Frontal cortex (tissue), 4 donors: ENCODE data around the gene CALML5. TPM values are rescaled to one million over a fixed set of nuclear protein-coding genes. Genes with fewer than 3 reads are reported as not detected.
"Not testable (repeated sequence)": the region's sequence is repeated elsewhere in the genome, so short reads cannot be mapped to it uniquely, and the experiment has no call there.

ENCODE experiments used
- DNase-seq, 2 donors: peaks; one replicate each; pipeline ENCODE4 v3.0.0; 2012; ENCODE audit warnings: low spot score in 2 of 2
- FAIRE-seq: peaks from 2 replicates; lab custom pipeline; 2012; peaks lifted over from hg19 to GRCh38; lab: Jason Lieb, UNC
- total RNA-seq: library from RNA; depleted of rRNA; stranded (reverse); fragments of >200 nt; gene quantifications from one replicate; pipeline ENCODE4 v1.2.3, GENCODE V29; 2014
- donor health status: control.
- donor health status: control.
- donor health status: control.

CALML5 gene
- total RNA-seq, 1 donor from 2014 or later: not detected

- FAIRE-seq (no peak), DNase-seq (no peak)
These were observed 9.3 kb downstream of the CALML5 start for GRCh38 chr10:5490032-5490431.

DNA sequence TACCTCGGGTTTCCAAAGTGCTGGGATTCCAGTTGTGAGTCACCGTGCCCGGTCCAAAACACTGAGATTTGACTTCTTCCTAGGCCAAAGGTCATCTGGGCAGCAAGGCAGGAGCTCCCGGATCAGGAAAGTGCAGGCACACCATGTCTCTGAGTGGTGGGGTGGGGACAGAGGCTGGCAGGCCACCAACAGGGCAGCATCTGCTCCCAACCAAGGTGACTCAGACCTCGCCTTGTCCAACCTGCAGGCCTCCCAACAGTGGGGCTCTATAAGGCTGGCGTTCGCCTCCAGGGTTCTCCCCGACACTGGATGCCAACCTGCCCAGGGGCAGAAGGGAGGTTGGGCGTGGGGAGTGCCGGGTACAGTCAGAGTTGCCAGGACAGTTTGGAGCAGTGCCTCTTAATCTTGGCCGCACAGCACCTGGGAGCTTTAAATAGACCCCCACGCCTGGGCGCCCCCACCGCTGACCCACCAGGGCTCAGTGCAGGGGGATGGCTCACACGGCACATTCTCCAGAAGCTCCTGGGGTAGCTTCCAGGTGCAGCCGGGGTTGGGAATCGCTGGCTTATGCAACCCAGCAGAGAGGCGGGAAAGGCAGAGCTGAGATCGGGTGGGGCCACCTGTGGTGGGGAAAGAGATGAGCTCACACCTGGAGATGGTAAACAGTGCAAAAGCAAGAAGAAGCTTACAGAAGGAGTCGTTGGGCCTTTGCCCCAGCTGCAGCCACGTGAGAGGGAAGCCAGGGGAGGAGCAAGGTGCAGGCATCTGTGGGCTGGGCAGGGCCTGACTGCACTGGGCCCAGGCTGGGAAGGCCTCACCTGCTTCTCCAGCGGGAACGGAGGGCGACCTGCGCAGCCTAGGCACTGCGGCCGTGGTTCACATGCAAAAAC, 10.9 kb downstream of the CALML5 start:
- no peak for FAIRE-seq
- DNase-seq: no peak

DNA sequence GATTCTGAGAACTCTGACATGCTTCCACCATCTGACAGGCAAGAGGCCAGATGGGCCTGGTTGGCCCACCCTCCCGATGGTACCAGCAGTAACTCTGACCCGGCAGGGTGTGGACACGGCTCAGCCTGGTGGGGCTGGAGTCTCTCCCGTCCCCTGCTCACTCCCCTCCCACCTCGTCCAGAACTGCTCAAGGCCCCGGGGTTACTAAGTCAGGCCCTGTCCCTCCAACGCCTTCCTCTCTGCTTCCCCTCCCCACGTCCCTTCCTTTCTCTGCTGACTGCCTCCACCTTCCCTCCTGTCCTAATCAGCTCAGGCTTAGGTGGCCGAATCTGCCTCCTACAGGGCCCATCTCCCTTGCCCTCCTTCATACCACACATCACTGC, 12.5 kb downstream of the CALML5 start:
- no peak for FAIRE-seq
- no peak for DNase-seq

GRCh38 chr10:5485948-5486852, 13.2 kb downstream of the CALML5 start:
- no peak for FAIRE-seq

GRCh38 chr10:5485290-5485689, 14.1 kb downstream of the CALML5 start:
- FAIRE-seq: no peak
- no peak for DNase-seq

More at GRCh38 chr10:5485948-5486852, 13.2 kb downstream of the CALML5 start:
- no peak for DNase-seq

DNA sequence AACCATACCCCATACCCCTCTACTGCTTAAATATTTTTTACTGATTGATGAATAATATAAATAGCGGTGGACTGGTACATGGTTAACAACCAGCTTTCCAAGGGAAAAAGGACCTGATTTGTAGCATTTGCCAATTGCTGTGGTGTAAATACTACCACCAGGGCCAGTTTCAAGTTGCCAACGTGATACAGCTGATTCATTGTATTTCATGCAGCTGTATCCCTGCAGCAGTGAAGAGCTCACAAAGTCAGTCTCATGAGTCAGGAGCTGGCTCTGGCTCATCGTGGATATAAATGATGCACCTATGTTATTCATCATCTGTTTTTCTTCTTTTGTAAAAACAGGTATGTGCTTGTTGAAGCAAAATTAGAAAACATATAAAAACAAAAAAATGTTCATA, 15.2 kb downstream of the CALML5 start:
- DNase-seq (no peak), FAIRE-seq (no peak)

GRCh38 chr10:5482016-5482415, 17.4 kb downstream of the CALML5 start:
- FAIRE-seq: no peak
- no peak for DNase-seq

DNA sequence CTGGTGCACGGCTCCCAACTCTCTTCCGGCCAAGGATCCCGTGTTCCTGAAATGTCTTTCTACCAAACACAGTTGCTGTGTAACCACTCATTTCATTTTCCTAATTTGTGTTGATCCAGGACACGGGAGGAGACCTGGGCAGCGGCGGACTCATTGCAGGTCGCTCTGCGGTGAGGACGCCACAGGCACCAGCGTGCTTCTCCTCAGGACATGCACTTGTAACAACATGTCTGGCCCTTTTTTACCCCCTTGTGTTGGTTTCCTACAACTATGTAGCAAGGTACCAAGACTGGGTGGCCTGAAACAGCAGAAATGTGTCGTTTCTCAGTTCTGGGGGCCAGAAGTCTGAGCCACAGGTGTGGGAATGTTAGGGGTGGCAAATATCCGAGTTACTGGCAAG, 18.2 kb downstream of the CALML5 start:
- DNase-seq: no peak

DNA sequence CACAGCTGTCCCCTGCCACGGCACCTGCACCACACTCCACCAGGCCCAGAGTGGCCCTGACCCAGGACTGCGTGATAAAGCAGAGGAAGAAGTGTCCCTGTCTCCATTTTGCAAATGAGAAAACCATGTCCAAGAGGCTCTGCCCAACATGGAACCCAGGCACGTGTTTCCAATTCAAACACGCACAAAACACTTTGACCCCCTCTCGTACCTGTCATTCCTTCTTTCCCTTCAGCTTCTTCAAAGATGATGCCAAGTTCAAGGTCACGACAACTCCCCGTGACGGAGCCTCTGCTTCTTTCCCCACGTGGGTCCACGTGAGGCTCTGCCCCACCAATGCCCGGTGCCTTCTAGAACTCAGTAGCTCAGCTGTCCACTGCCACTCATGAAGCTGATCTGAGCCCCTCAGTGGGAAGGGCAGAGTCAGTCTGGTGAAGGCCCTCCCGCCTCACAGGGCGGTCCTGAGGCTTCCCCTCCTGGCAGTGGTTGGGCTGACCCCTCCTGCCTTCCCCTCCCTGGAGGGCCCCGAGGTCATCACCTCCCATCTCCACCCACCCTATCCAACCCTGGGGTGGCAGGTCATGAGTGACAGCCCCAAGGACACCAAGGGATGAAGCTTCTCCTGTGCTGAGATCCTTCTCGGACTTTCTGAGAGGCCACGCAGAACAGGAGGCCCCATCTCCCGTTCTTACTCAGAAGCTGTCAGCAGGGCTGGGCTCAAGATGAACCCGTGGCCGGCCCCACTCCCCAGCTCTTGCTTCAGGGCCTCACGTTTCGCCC, 19.0 kb downstream of the CALML5 start:
- FAIRE-seq: no peak
- DNase-seq: no peak

More for the DNA sequence above, 18.2 kb downstream of the CALML5 start:
- no peak for FAIRE-seq

DNA sequence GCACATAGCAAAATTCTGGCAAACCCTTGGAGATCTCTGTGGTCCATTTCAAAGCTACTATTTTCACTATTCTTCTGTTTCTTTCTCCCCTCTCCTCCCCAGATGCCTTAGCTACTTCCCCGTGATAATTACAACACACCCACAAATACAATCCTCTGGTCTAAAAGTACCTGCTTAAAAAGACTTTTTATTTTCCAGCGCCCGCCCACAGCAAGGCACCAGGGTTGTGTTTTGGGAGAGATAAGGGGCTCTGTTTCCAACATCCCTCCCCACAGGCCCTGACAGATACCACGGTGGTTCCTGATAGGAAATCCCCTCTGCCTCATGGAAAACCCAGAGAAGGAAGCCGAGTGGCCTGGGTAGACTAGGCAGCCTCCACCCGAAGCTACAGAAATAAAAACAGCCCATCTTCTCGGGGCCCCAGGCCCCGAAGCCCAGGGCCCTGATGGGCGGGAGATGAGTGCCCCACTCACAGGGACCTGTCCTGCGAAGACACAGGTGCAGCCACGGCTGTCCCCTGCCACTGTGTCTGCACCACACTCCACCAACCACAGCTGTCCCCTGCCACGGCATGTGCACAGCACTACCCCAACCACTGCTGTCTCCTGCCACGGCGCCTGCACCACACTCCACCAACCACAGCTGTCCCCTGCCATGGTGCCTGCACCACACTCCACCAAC, 19.7 kb downstream of the CALML5 start:
- DNase-seq (no peak), FAIRE-seq (no peak)

DNA sequence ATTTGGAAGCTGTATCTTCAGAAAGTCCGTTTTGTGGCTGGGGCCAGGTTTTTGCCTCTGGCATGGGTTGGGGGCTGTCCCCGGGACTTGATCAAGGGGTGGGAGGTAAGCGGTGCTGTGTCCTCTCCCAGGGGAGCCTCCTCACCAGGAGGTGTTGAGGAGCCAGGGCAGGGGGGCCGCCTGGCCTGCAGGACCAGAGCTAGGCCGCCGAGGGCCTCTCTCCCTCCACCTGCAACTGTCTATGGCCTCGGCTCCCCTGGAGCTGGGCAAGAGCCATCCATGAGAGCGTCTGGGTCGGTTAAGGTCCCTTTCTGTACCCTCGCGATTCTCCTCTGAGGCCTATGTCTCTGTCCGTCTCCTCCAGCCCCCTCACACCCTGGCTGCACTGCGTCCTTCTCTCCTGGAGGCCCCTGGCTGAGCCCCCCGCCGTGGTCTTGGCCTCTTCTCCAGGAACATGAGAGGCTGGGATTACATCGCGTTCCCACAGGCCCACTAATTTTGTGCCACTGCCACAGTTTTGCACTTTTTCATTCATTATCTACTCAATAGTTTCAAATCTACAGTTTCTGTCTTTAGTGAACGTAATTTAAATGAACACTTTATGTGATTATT, 20.6 kb downstream of the CALML5 start:
- no peak for FAIRE-seq

DNA sequence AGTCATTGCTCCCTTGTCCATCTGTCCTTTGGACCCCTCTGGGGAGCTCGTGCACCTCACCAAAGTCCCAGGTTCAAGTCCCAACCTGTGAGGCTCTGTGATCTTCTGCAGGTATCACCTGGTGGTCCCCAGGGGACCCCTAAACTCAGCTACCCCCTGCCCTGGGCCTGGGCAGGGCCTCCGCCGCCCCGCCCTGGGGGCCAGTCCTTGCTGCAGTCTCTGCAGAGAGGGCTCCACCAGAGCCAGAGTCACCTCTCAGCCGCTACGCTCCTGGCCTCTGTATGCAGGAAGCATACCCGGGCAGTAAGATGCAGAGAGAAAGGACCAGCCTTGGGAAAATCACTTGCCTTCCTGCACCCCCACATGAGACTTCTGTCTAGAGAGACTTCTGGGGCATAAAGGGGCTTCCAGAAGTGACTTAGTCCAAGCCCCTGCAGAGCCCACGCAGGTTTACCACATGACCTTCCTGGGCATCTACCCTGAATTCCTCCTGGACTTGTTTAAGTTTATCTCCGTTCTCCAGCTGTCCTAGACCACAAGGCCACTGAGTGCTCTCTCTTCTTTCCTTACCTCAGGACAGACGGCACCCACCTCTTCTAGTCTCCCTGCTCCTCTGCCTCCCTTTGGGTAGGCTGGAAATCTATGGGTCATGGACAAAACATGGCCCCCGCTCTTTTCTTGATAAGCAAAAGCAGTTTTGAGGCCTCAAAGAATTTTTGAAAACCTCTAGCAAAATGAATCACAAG, 21.2 kb downstream of the CALML5 start:
- no peak for FAIRE-seq

More for the DNA sequence above, 20.6 kb downstream of the CALML5 start:
- no peak for DNase-seq

GRCh38 chr10:5476918-5477525, 22.3 kb downstream of the CALML5 start:
- no peak for FAIRE-seq

More for the DNA sequence above, 21.2 kb downstream of the CALML5 start:
- no peak for DNase-seq

DNA sequence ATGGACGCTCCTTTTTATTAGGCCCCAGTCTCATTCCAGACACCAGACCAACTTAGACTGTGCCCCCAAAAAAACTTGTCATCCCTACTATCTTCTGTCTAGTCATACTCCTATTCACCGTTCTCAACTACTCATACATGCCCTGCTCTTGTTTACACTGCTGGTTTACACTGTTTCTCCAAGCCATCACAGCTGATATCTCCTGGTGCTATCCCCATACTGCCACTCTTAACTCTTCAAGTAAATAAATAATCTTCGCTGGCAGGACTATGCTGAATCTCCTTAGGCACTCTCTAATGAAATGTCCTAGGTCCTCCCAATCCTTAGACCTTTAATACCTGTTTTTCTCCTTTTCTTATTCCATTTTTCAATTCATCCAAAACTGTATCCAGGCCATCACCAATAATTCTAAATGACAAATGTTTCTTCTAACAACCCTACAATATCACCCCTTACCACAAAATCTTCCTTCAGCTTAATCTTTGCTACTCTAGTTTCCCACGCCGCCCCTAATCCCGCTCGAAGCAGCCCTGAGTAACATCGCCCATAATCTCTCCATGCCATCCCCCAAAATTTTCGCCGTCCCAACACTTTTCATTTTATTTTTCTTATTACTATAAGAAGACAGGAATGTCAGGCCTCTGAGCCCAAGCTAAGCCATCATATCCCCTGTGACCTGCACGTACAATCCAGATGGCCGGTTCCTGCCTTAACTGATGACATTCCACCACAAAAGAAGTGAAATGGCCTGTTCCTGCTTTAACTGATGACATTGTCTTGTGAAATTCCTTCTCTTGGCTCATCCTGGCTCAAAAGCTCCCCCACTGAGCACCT, 23.2 kb downstream of the CALML5 start:
- not testable (repeated sequence) for DNase-seq, FAIRE-seq

More at GRCh38 chr10:5476918-5477525, 22.3 kb downstream of the CALML5 start:
- no peak for DNase-seq

GRCh38 chr10:5475088-5475487, 24.3 kb downstream of the CALML5 start:
- not testable (repeated sequence) for FAIRE-seq

GRCh38 chr10:5474642-5475041, 24.7 kb downstream of the CALML5 start:
- FAIRE-seq, DNase-seq: not testable (repeated sequence)

More at GRCh38 chr10:5475088-5475487, 24.3 kb downstream of the CALML5 start:
- DNase-seq: not testable (repeated sequence)
